GM19397 (cell line): ENCODE data around the gene DNAI1.

ENCODE experiments used
- ATAC-seq: cut with Tn5 transposase; IDR thresholded peaks from one replicate; pipeline ENCODE4 v1.9.1; 2021; ENCODE audit warnings: mild to moderate bottlenecking, moderate library complexity; ENCODE audit not compliant: unreplicated experiment

DNAI1 gene

DNA sequence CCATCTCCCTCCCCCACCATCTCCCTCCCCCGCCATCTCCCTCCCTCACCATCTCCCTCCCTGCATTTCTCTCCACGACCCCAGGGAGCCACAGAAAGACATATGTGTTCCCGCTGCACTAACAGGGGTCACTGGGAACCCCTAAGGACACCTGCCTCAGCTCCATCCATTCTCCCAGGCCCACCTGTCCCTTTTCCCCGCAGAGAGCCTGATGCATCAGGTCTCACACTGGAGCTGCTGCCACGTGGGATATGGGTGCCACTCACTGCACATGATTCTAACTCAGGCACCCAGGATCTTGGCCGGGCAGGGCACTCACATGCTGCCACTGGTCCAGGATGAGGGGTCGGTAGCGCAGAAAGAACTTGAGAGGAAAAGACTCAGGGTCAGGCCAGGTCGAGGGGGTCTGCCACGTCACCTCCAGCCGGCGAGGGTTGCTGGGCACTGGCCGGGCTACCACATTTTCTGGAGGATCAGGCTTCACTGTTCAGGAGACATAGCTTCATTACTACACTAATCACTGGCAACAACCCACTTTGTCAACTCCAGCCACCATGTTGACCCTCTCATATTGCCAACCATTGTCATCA lies 97.4 kb downstream of the DNAI1 start:
- ATAC-seq = no peak

DNA sequence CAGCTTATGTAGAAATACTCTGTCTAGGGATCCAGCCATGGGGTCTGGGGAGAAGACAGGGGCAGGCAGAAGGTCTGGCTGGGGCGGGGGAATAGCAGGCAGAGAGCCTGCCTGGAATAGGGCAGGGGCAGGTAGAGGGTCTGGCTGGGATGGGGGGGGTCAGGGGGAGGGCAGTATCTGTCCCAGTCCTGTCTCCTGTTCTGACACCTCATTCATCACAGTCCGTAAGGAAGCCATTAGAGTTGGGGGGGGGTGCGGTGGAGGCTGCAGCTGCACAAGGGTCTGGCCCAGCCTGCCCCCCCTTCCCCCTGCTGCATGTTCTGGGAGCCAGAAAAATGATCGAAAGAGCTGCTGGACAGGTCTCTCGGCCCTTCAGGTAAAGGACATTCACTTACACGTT lies 98.3 kb downstream of the DNAI1 start:
- ATAC-seq = no peak

DNA sequence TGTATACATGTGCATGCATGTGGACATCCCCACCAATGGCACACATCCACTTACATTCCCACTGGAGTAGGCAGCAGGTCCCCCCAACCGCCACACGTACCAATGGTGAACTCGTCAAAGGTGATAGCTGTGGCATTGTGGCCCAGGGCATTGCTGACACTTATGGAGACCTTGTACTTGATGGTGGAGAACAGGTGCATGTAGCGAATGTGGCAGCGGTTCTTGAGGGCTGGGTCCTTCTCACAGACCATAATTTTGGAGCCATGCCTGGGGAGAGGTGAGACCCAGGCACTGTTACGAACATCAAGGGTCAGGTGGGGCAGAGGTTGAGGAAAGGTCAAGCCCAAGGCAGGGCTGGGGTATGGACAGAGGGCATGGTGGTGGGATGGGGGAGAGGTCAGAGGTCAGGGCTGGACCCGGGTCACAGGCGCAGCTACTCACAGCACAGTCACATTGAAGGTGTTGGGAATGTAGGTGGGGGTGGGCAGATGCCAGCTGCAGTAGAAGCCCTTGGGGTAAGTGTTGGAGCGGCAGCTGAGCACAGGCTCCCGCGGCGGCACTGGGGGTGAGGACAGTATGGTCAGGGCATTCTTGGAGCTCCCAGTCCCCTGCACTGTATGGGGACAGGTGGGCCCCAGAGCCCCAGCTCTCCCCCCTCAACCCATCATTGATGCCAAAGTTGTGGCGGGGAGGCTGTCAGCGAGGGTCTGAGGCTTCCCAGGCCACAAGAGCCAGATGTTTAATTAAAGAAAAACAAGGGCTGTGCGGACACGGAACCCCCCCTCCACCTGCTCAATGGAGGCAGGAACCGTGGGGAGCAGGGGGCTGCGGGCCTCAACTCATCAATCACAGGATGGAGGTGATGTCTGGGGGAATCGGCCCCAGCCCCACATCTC lies 99.1 kb downstream of the DNAI1 start:
- no peak for ATAC-seq

DNA sequence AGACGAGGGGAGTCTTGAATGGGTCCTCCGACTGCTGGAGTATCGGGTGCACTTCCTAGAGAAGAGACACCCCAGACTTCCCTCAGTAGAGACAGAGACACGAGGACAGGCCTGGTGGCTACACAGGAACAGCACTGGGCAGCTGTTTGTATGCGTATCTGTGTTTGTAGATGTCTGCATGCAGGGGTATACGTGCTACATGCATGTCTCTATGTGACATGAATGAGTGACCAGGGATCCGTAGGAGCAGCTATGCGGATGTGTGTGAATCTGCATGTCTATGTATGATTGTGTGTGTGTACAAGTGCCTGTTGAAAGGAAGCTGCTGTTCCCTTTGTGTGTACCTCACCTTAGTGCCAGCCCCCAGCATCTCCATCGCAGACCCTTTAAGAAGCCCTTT lies 99.8 kb downstream of the DNAI1 start:
- no peak for ATAC-seq

DNA sequence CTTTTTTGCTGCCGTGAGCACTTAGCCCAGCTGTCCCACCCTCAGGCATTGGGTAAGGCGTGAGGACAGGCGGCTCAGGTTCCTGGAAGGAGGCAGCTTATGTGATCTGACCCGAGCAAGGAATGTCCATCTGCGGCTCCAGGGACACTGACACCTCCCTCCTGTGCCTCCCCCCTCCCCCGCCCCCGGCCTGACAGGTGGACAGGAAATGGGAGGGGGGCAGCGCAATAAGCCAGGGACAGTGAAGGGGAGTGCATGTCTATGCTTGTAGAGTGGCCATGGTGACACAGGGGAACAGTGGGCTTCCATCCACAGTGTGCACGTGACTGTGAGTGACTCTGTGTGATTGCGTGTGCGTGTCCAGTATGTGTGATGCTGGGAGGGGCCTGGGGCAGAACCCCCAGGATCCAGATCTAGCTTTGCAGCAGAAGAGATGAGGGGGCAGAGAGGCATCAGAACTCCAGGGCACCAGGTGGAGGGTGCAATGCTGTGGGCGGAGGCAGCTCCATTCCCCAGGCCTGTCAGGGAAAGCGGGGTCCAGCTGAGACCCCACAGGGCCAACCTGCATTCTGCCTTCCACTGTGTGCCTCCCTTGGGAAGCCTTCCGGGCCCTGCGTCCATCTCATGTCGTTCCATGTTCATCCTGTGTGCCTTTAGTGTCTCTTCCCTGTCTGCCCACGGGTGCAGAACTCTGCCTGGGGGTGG lies 100.5 kb downstream of the DNAI1 start:
- no peak for ATAC-seq

DNA sequence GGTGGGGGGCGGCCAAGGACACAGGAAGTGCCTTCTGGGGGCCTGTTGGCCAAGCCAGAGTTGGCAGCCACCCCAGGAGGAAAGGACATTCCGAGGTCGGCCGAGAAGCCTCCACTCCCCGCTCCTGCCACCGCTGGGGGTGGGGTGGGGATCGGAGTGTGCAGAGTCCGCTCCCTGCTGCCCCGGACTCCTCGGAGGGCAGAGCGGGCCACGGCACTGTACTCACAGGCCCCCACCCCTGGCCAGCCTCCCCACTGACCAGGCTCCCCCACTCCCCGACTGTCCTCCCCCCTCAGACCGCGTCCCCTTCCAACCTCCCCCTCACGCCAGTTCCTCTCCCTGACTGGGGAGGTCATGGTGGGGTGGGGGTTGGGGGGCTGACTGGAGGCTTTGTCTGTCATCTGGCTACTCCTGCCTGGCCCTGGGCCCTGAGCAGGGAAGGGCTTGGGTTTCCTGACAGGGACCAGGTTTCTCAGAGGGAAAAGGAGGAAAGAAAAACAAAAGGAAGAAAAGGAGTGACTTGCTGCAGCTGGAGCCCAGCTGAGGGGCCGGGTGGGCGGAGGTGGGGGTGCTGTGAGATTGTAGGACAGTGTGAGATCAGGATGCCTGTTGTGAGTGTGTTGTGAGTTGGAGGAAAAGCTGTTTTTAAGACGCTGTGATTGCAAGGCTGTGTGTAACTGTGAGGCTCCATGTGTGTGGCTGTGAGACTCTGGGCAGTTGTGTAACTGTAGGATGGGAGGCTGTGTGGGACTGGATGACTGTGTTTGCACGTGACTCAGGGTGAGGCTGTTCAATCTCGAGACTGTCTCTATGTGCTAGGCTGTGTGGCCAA lies 101.2 kb downstream of the DNAI1 start:
- no peak for ATAC-seq

DNA sequence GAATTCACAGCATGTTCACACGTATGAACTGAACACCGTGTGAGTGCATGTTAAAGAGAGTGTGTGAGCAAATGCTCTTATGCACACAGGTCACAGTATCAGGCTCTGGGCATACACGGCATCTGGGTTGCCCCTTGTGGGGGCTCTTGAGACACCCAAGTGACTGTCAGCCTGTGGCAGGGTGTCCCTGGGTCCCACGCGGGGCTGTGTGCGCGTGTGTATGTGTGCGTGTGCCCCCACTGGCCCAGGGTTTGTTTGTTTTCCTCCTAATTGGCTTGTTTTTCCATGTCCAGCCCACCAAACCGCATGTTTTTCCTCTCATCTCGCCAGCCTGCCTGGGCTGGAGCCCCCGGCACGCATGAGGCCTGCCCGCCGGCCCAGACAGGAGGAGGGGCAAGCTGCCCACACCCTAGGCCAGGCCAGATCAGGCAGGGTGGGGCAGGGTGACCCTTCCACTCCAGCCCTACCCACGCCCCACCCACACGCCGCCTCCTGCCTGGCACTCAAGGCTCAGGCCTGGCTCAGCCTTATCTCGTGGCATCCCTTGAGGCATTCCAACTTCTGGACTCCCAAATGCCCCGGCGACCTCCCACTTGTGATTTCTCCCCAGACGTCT lies 102.1 kb downstream of the DNAI1 start:
- no peak for ATAC-seq

DNA sequence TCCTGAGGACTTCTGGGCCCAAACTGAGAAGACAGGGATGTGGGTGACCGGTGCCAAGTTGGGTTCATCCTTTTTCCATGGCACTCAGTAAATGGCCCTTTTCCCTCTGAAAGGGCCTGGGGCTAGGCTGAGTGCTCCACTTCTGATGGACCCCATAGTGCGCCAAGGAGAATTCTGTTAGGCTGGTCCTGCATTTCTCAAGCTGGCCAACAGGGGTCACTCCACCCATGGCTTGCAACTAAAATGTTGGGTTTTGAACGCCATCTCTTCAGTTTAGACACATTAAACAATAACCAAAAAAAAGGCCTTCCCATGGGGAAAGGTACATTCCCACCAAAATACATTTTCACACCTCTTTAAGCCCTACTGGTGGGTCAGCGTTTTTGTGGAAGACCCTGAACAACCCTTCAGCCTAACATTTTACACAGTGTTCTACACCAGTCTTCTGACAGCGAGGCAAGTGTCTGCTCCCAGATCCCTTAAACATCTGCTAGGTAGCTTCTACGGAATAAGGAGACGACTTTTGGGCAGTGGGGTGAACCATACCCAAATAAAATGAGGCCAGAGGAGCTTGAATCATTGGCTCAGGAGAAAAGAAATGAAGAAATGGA lies 103.6 kb downstream of the DNAI1 start:
- ATAC-seq = no peak

DNA sequence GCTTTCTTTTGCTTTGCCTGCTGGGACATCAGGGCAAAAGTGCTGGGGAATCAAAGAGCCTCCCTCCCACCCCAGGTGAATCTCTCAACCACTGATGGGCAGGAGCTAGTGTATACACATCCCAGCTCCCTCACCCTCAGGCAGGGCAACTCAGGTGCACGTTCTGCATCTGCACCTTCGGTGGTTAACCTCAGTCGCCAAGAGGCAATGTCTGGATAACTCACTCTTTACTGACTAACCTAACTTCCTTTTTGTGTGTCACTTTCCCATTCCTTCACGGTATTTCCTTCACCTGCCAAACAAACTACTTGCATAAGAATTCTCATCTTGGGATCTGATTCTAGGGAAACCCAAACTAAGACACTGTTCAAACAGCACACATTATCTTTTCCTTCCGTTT lies 104.7 kb downstream of the DNAI1 start:
- no peak for ATAC-seq

DNA sequence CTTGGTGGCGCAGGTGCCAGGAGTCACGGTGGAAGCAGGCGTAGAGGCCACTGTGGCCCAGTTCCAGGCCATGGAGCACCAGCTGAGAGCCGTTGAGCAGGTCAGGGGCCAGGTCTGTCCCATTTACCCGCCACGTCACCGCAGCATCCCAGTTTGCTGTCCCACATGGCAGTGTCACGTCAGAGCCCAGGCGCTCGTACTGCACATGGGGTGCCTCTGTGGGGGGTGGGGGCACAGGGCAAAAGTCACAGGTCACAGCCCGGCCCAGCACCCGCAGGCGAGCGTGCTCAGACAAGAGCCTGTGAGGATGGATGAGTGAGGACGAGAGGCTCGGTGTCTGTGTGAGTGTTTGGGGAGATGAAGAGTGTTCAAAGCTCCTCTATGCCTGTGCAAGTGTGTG lies 106.0 kb downstream of the DNAI1 start:
- ATAC-seq = no peak

DNA sequence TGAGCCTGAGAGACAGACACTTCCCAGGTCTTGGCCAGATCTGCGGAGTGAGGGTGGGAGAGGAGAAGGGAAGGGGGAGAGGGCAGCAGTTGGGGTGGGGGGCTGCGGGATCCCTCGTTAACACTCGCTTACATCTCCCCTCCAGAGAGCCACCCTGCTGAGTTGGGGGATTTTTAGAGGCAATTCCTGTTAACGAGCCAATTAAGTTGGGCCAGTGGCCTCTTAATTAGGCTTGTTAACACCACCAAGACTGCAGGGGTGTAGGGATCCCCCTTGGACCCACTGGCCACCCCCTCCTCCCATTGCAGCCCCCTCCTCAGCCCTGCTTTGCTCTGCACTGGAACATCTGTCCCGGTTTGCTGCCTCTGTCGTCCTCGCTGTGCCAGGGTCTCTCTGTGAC lies 107.3 kb downstream of the DNAI1 start:
- ATAC-seq = no peak

DNA sequence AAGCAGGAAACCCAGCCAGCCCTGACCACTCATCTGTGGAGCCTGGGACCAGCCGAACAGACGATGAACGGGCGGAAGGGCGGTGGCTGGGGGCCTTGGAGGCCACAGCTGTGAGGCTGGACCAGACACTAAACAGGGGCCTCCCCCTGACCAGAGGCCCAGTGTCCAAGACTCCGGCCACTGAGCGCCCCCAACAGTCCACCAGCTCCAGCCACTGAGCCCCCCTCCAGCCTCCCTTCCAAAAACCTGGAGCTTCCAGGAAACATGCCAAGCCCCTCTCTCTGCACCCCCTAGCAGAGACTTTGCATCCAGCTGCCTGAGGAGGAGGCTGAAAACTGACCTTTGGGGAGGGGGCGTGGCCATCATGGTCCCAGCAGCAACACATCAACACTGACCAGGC lies 107.7 kb downstream of the DNAI1 start:
- no peak for ATAC-seq

DNA sequence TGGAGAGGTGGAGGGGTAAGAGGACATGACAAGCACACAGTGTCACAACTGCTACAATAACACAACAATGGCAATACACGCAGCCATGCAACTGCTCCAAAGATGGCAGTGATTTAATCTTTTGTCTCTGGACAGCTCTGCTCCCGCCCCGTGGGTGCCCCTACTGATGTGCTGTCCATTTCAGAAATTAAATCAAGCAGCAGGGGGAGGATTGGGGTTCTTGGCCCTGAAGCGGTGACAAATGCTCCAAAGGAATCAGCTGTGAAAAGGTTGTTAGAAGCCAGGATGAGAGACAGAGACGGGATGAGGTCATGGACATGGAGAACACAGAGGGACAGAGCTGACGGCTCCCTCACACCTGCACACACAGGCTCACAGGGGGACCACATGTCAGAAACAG lies 108.4 kb downstream of the DNAI1 start:
- ATAC-seq = no peak

DNA sequence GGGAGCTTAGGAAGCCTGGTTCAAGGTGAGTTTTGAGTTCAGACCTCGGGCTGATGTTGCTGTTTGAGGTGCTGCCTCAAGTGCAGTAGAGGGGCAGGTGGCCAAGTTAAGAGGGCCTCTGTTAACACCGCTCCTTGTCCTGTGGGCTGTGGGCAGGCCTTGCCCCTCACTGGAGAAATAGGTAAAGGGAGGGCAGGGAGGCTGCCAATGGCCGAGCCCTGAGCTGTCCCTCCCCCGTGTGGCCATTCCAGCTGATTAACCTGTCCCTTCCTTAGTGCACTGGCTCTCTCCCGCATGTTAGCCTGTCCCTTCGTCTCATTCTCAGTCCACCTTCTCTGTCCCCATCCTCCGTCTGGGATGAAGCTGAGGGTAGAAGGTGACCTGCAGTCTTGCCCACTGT lies 109.5 kb downstream of the DNAI1 start:
- no peak for ATAC-seq

DNA sequence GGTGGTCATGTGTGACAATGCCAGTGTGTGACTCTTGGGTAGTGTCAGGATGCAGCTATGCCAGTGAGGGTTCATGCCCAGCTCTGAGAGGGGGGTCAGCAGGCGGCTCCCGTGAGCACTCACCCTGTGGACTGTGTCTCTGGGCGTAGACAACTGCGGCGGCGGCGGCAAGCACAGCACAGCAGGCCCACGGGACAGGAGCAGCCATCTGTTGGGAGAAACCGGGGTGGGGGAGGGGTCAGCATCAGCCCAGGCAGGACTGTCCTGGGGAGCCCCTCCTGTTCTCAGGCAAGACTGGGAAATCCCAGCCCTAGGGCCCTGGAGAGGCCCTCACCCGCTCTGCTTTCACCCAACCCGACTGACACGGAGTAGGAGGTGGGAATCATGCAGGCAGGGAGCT lies 110.2 kb downstream of the DNAI1 start:
- no peak for ATAC-seq

DNA sequence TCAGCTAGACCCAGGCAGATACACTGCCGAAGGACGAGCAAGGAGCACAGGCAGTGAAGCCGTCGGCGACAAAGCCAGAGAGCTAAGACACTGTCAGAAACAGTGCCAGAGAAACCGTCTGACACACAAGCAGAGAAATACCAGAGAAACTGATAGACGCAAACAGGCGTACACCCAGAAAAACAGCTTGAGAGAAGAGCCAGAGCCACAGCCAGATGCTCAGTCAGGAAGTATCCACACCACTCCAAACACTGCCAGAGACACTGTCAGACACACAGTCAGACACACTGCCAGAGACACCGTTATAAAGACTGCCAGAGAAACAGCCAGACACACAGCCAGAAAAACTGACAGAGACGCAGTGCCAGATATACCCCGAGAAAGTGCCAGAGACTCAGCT lies 111.8 kb downstream of the DNAI1 start:
- ATAC-seq = no peak
